Naive thymus-derived CD4-positive, alpha-beta T cell (primary cell): ENCODE results near the gene SYDE2. TPM values are rescaled to one million over a fixed set of nuclear protein-coding genes. Genes with fewer than 3 reads are reported as not detected.

Experiments used
- ATAC-seq: fragments of 150-1000 bp; cut with Tn5 transposase; 2 replicates; pipeline ENCODE4 v1.10.0; 2021; ENCODE audit warnings: mild to moderate bottlenecking, moderate library complexity
- CTCF ChIA-PET: fragments of 350-600 bp; sonication (Branson Sonifier 250); formaldehyde crosslinking; loops from one replicate; lab custom pipeline; 2021; ENCODE audit warnings: antibody characterized with exemption; lab: Charles Lee
- POLR2A ChIA-PET: fragments of 350-600 bp; sonication (Branson Sonifier 250); formaldehyde crosslinking; loops from one replicate; lab custom pipeline; 2021; ENCODE audit warnings: antibody characterized with exemption, inconsistent platforms; lab: Charles Lee
- DNase-seq, 9 donors: peaks; one replicate each; pipeline versions ENCODE4 v3.0.0 to v3.0.0-alpha.2; 2020 to 2022; ENCODE audit warnings: mixed read lengths in 1 of 9
- H3K27ac ChIP-seq: one replicate; pipeline ENCODE4 v1.7.0; 2013; ENCODE audit warnings: mild to moderate bottlenecking, low read depth, low read length, moderate library complexity
- H3K27me3 ChIP-seq, 2 donors: one replicate each; pipeline ENCODE4 v1.7.0; 2013; ENCODE audit warnings: low read length in 2 of 2, mild to moderate bottlenecking in 2 of 2, moderate library complexity in 2 of 2; ENCODE audit not compliant: control insufficient read depth in 2 of 2, insufficient read depth in 2 of 2
- H3K36me3 ChIP-seq, 3 experiments: 1 replicate in 2 of 3; 2 replicates in 1 of 3; pipeline ENCODE4 v1.7.0; 2013; ENCODE audit warnings: low read length in 3 of 3, mild to moderate bottlenecking in 3 of 3, moderate library complexity in 1 of 3; ENCODE audit not compliant: insufficient read depth in 3 of 3, control insufficient read depth in 2 of 3
- H3K4me1 ChIP-seq, 2 donors: one replicate each; pipeline ENCODE4 v1.7.0; 2013; ENCODE audit warnings: low read length in 2 of 2, mild to moderate bottlenecking in 2 of 2, moderate library complexity in 1 of 2; ENCODE audit not compliant: control insufficient read depth in 2 of 2, insufficient read depth in 2 of 2
- H3K4me3 ChIP-seq: 2 replicates; pipeline ENCODE4 v1.7.0; 2013; ENCODE audit warnings: mild to moderate bottlenecking, low read length
- H3K9me3 ChIP-seq, 3 experiments: 1 replicate in 2 of 3; 2 replicates in 1 of 3; pipeline ENCODE4 v1.7.0; 2013; ENCODE audit warnings: low read length in 3 of 3; ENCODE audit not compliant: control insufficient read depth in 2 of 3
- H3K27ac Mint-ChIP-seq, 9 donors: one replicate each; pipeline ENCODE4 v1.8.0; 2020 to 2022; ENCODE audit warnings: mixed read lengths in 9 of 9, mild to moderate bottlenecking in 8 of 9, moderate library complexity in 5 of 9, inconsistent platforms in 2 of 9
- H3K27me3 Mint-ChIP-seq, 5 donors: one replicate each; pipeline ENCODE4 v1.8.0; 2021 to 2022; ENCODE audit warnings: mixed read lengths in 5 of 5, mild to moderate bottlenecking in 1 of 5
- H3K36me3 Mint-ChIP-seq, 5 donors: one replicate each; pipeline ENCODE4 v1.8.0; 2020 to 2022; ENCODE audit warnings: mixed read lengths in 5 of 5, mild to moderate bottlenecking in 3 of 5, inconsistent platforms in 1 of 5
- H3K4me1 Mint-ChIP-seq, 7 donors: one replicate each; pipeline ENCODE4 v1.8.0; 2020 to 2022; ENCODE audit warnings: mixed read lengths in 7 of 7, mild to moderate bottlenecking in 3 of 7, inconsistent platforms in 1 of 7
- H3K4me3 Mint-ChIP-seq, 10 donors: one replicate each; pipeline ENCODE4 v1.8.0; 2020 to 2022; ENCODE audit warnings: mild to moderate bottlenecking in 10 of 10, mixed read lengths in 10 of 10, moderate library complexity in 6 of 10, inconsistent platforms in 2 of 10
- H3K9me3 Mint-ChIP-seq, 11 donors: one replicate each; pipeline ENCODE4 v1.8.0; 2020 to 2022; ENCODE audit warnings: mixed read lengths in 11 of 11, mild to moderate bottlenecking in 4 of 11, inconsistent platforms in 1 of 11, moderate library complexity in 1 of 11
- intact Hi-C, 2 donors: fragments of 100-400 bp; cut with micrococcal nuclease; formaldehyde crosslinking; loops; one replicate each; pipeline ENCODE4 v1.15.1; 2023
- polyA plus RNA-seq, 2 donors: library from polyadenylated mRNA; unstranded; fragments of 300-500 nt; fragmentation: Illumina TruSeq; gene quantifications; one replicate each; pipeline ENCODE4 v1.2.3, GENCODE V29; 2021
- total RNA-seq, 6 experiments: library from RNA in 5 of 6; stranded (reverse) in 5 of 6; gene quantifications; 1 replicate in 5 of 6; 2 replicates in 1 of 6; pipeline ENCODE4 v1.2.3 and lab custom pipeline; 2021 to 2026

The SYDE2 gene
- total and polyA plus RNA-seq, 7 experiments from 2014 or later, result 1.2 to 9.1 (median 5.7) TPM

GRCh38 chr1:85182700-85183099 is 18.1 kb downstream of the SYDE2 start:
- CTCF ChIA-PET, result interaction anchor here (0.5 kb wide), 1 partner anchor 51 kb away, joined by 3 read pairs; no protein-coding TSS in a partner anchor
- H3K36me3 ChIP-seq, result no peaks in the 10 kb centered on the region
- no peaks in the 10 kb centered on the region for H3K9me3 ChIP-seq
- H3K27me3 Mint-ChIP-seq, result no peaks in the 10 kb centered on the region
- ATAC-seq (no peak), DNase-seq (no peak)
- H3K27me3 ChIP-seq, result no peaks in the 10 kb centered on the region
- peaks cover 1 to 14% (median 4%) of the 10 kb centered on the region in 5 donors for H3K36me3 Mint-ChIP-seq
- no peak overlapping the region for H3K4me3 Mint-ChIP-seq
- H3K9me3 Mint-ChIP-seq, result peaks cover 0 to under 1% (median 0%) of the 10 kb centered on the region in 11 donors
- H3K27ac Mint-ChIP-seq, result no peak overlapping the region
- peaks cover 8 to 24% (median 16%) of the 10 kb centered on the region in 7 donors for H3K4me1 Mint-ChIP-seq
- no peak overlapping the region for H3K4me3 ChIP-seq
- POLR2A ChIA-PET, result interaction anchor here (0.6 to 0.8 kb wide), 2 partner anchors 17 to 19 kb away, joined by 3 to 5 read pairs; no protein-coding TSS in a partner anchor
- H3K27ac ChIP-seq, result no peak overlapping the region
- intact Hi-C loops, result no loop called here
- peaks cover 6 to 10% of the 10 kb centered on the region in 2 donors for H3K4me1 ChIP-seq

- Histone ChIP-seq H3K4me1 (peaks cover 6 to 10% of the 10 kb centered on the region in 2 donors), H3K9me3 (no peaks in the 10 kb centered on the region), H3K36me3 (no peaks in the 10 kb centered on the region), H3K27ac (no peak overlapping the region), H3K27me3 (no peaks in the 10 kb centered on the region), H3K4me3 (no peak overlapping the region)
- intact Hi-C loops, result loop anchor here in 1 of 2 donors (1.0 kb wide), 1 partner anchor 78 kb away; the partner anchor contains the start of gene C1orf52
- peaks cover 10 to 24% (median 17%) of the 10 kb centered on the region in 7 donors for H3K4me1 Mint-ChIP-seq
- peaks cover 3 to 22% (median 14%) of the 10 kb centered on the region in 5 donors for H3K36me3 Mint-ChIP-seq
- no peaks in the 10 kb centered on the region for H3K27me3 Mint-ChIP-seq
- DNase-seq (no peak), ATAC-seq (no peak)
- CTCF ChIA-PET, result interaction anchor here (0.6 to 1.0 kb wide), 3 partner anchors 8 to 1168 kb away, joined by 3 to 4 read pairs (median 4); no protein-coding TSS in a partner anchor
- peak overlapping the region in 4 of 9 donors; percentile 10 to 57 (median 40) for H3K27ac Mint-ChIP-seq
- POLR2A ChIA-PET, result interaction anchor here (0.6 to 1.5 kb wide), 3 partner anchors 20 to 181 kb away, joined by 3 to 7 read pairs (median 4); partner anchors contain the start of gene SYDE2
- no peaks in the 10 kb centered on the region for H3K9me3 Mint-ChIP-seq
- peak overlapping the region in 1 of 10 donors; percentile 16 for H3K4me3 Mint-ChIP-seq
These were observed 19.9 kb downstream of the SYDE2 start for GRCh38 chr1:85180869-85181268.

GRCh38 chr1:85179522-85179921 is 21.3 kb downstream of the SYDE2 start:
- ATAC-seq (peak; percentile 85), DNase-seq (peak in 7 of 9 donors; percentile 34 to 67 (median 61))
- Mint-ChIP-seq H3K27me3 (no peaks in the 10 kb centered on the region), H3K27ac (peak overlapping the region; percentile 6 to 93 (median 55)), H3K4me3 (peak overlapping the region; percentile 8 to 86 (median 70)), H3K36me3 (peaks cover 3 to 22% (median 14%) of the 10 kb centered on the region in 5 donors), H3K4me1 (peaks cover 10 to 24% (median 17%) of the 10 kb centered on the region in 7 donors), H3K9me3 (no peaks in the 10 kb centered on the region)
- Histone ChIP-seq H3K36me3 (no peaks in the 10 kb centered on the region), H3K9me3 (no peaks in the 10 kb centered on the region), H3K4me1 (peaks cover 6 to 10% of the 10 kb centered on the region in 2 donors), H3K27ac (peak overlapping the region; percentile 25), H3K27me3 (no peaks in the 10 kb centered on the region), H3K4me3 (peak overlapping the region; percentile 7)
- intact Hi-C loops, result loop anchor here (1.0 kb wide), 2 partner anchors 22 to 31 kb away; partner anchors contain the start of gene SYDE2 (in 1 of the 2)
- ChIA-PET CTCF (interaction anchor here (0.9 kb wide), 1 partner anchor 16 kb away, joined by 3 read pairs; no protein-coding TSS in a partner anchor), POLR2A (interaction anchor here (0.8 to 1.0 kb wide), 2 partner anchors 20 to 22 kb away, joined by 3 to 8 read pairs; no protein-coding TSS in a partner anchor)

GRCh38 chr1:85178396-85178795 is 22.4 kb downstream of the SYDE2 start:
- DNase-seq, result no peak
- no peak overlapping the region for H3K27ac Mint-ChIP-seq
- intact Hi-C loops, result no loop called here
- H3K27me3 ChIP-seq, result no peaks in the 10 kb centered on the region
- no peak for ATAC-seq
- no peak overlapping the region for H3K4me3 Mint-ChIP-seq
- H3K4me3 ChIP-seq, result no peak overlapping the region
- peaks cover 10 to 28% (median 19%) of the 10 kb centered on the region in 7 donors for H3K4me1 Mint-ChIP-seq
- H3K9me3 Mint-ChIP-seq, result no peaks in the 10 kb centered on the region
- H3K27me3 Mint-ChIP-seq, result no peaks in the 10 kb centered on the region
- ChIA-PET POLR2A (interaction anchor here (0.7 to 1.0 kb wide), 2 partner anchors 21 to 27 kb away, joined by 3 to 8 read pairs; no protein-coding TSS in a partner anchor), CTCF (interaction anchor here (0.9 kb wide), 1 partner anchor 12 kb away, joined by 3 read pairs; no protein-coding TSS in a partner anchor)
- no peaks in the 10 kb centered on the region for H3K36me3 ChIP-seq
- H3K27ac ChIP-seq, result no peak overlapping the region
- H3K9me3 ChIP-seq, result no peaks in the 10 kb centered on the region
- H3K4me1 ChIP-seq, result peaks cover 6 to 10% of the 10 kb centered on the region in 2 donors
- H3K36me3 Mint-ChIP-seq, result peaks cover 3 to 22% (median 14%) of the 10 kb centered on the region in 5 donors

GRCh38 chr1:85174503-85174902 is 26.3 kb downstream of the SYDE2 start:
- ATAC-seq (no peak), DNase-seq (no peak)
- Histone ChIP-seq H3K27me3 (no peaks in the 10 kb centered on the region), H3K27ac (no peak overlapping the region), H3K4me1 (peaks cover 6 to 20% of the 10 kb centered on the region in 2 donors), H3K9me3 (no peaks in the 10 kb centered on the region), H3K4me3 (no peak overlapping the region), H3K36me3 (no peaks in the 10 kb centered on the region)
- POLR2A ChIA-PET, result interaction anchor here (0.6 to 1.7 kb wide), 2 partner anchors 27 to 125 kb away, joined by 3 to 4 read pairs; partner anchors contain the start of gene SYDE2
- no peaks in the 10 kb centered on the region for H3K9me3 Mint-ChIP-seq
- no peak overlapping the region for H3K27ac Mint-ChIP-seq
- H3K36me3 Mint-ChIP-seq, result peaks cover 0 to 14% (median 8%) of the 10 kb centered on the region in 5 donors
- CTCF ChIA-PET, result no interaction called here
- H3K4me1 Mint-ChIP-seq, result peaks cover 13 to 41% (median 37%) of the 10 kb centered on the region in 7 donors
- peaks cover 0 to 2% (median 0%) of the 10 kb centered on the region in 5 donors for H3K27me3 Mint-ChIP-seq
- H3K4me3 Mint-ChIP-seq, result no peak overlapping the region
- intact Hi-C loops, result no loop called here

DNA sequence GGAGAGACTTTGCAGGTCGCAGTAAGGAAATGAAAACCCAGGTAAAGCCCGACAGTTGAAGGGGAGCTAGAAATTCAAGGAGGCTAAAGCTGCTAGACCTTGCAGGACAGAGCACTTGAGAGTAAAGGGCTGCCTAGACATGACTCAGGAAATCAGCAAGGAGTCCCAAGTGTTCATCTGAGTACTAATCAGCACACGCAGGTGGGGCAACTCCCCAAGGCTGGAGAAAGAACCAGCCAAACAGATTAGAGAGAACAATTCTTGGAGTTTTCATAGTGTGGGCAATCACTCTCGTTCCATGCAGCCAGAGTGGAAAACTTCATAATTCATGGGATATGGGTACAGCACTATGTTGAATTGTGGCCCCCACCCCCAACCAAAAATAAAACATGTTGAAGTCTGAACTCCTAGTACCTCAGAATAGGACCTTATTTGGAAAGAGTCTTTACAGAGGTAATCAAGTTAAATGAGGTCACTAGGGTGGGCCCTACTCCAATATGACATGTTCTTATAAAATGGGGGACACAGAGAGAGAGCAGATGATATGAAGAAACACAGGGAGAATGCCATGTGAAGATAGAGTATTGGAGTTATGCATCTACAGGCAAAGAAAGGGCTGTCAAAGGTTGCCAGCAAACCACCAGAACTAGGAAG is 28.0 kb downstream of the SYDE2 start:
- intact Hi-C loops, result no loop called here
- Mint-ChIP-seq H3K27ac (peak overlapping the region in 2 of 9 donors; percentile 33 to 42), H3K9me3 (no peaks in the 10 kb centered on the region), H3K36me3 (peaks cover 0 to 19% (median 10%) of the 10 kb centered on the region in 5 donors), H3K27me3 (peaks cover 0 to 2% (median 0%) of the 10 kb centered on the region in 5 donors), H3K4me1 (peaks cover 7 to 33% (median 28%) of the 10 kb centered on the region in 7 donors), H3K4me3 (no peak overlapping the region)
- H3K27me3 ChIP-seq, result no peaks in the 10 kb centered on the region
- no peaks in the 10 kb centered on the region for H3K9me3 ChIP-seq
- H3K4me3 ChIP-seq, result no peak overlapping the region
- no peak for DNase-seq
- no peaks in the 10 kb centered on the region for H3K36me3 ChIP-seq
- POLR2A ChIA-PET, result no interaction called here
- no peak overlapping the region for H3K27ac ChIP-seq
- peaks cover 0 to 14% of the 10 kb centered on the region in 2 donors for H3K4me1 ChIP-seq
- no peak for ATAC-seq
- CTCF ChIA-PET, result interaction anchor here (1.0 kb wide), 1 partner anchor 8 kb away, joined by 4 read pairs; no protein-coding TSS in a partner anchor
